Ureter (tissue), 1 donor: ENCODE results near the gene SEC16B. TPM values are rescaled to one million over a fixed set of nuclear protein-coding genes. Genes with fewer than 3 reads are reported as not detected.

Experiments used
- DNase-seq: peaks from one replicate; pipeline ENCODE4 v3.0.0-alpha.2; 2020; ENCODE audit warnings: low spot score
- total RNA-seq: library from RNA; stranded (reverse); gene quantifications from one replicate; pipeline ENCODE4 v1.2.4, GENCODE V29; 2023
- donor health status: DM: yes; HTN: yes; CAD: no.

The SEC16B gene
- total RNA-seq, 1 donor from 2014 or later = 2.6 TPM

DNA sequence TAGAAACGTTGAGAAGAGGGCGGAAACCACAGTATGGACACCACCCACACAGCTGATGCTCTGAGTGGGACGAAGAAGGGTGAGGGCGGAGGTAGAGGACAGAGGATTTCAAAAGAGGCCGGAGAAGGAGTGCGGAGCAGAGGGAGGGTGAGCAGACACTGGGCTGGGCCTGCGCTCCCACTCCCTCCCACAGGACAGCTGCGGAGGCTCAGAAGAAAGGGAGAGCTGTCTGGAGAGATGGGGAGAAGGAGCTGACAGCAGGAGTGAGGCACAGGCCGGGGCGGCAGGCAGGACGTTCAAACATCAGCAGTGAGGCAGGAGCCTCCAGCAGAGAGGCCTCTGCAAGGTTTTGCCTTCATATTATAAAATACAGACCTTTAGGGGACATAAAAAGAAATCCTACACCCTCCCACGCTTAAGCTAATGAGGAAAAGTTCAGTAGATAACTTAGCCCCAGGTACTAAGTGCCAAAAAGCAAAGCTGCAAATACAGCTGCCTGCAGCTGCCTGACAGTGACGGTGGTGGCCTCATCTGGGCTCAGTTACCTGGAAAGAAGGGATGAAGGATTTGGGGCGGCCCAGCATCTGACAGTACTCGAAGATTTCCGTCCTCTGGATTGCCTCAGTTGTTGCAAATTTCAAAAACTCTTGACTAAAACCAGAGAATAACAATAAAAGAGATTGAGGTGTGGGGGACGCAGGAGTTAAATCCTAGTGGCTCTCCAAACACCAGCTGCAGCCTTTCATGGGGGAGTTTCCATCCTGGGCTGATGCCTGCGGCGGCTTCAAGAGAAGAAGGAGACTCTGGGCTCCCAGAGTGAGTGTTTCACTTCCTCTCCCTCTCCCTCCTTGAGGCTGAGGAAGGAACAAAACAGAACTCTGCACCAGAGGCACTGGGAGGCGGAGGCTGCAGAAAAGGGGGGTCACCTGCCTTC is 25.6 kb downstream of the SEC16B start:
- no peak for DNase-seq

- DNase-seq = no peak
These were observed 27.9 kb downstream of the SEC16B start for GRCh38 chr1:177941976-177942375.

DNA sequence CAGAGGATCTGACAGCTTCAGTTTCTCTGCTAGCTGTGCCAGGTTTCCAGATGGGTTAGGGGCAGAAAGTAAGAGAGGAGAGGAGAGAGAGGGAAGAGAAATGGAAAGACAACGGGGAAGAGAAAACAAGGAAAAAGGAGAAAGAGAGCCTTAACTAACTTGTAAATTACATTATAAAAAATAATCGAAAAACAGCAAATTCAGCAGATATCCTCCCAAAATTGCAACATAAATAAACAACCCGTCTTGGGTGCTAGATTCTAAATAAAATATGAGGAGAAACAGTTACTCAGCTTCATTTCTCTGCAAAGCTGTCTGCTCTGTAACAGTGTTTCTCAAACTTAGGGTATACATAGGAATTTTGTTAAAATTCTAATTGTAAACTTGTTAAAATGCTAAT is 29.2 kb downstream of the SEC16B start:
- DNase-seq = no peak

- no peak for DNase-seq
These were observed 31.9 kb downstream of the SEC16B start for GRCh38 chr1:177937931-177938330.

GRCh38 chr1:177937174-177937770 is 32.6 kb downstream of the SEC16B start:
- no peak for DNase-seq

- DNase-seq = no peak
These were observed 34.0 kb downstream of the SEC16B start for GRCh38 chr1:177935638-177936415.

- DNase-seq = no peak
These were observed 34.9 kb downstream of the SEC16B start for GRCh38 chr1:177934927-177935326.

DNA sequence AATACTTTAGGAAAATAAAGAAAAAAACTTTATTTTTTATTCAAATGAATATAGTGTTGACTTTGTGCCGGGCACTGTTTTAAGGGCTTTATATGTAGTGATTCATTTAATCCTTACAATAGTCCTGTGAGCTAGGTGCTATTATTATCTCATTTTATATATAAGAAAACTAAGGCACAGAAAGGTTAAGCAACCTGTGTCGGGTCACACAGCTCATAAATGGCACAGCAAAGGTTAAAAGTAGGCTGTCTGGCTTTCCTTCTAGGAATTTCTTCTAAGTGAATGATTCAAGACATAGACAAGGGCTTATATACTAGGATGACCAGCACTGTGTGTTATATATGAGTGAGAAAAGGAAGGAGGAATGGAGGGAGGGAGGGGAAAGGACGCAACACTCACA is 35.4 kb downstream of the SEC16B start:
- DNase-seq = no peak

GRCh38 chr1:177933881-177934280 is 36.0 kb downstream of the SEC16B start:
- no peak for DNase-seq

DNA sequence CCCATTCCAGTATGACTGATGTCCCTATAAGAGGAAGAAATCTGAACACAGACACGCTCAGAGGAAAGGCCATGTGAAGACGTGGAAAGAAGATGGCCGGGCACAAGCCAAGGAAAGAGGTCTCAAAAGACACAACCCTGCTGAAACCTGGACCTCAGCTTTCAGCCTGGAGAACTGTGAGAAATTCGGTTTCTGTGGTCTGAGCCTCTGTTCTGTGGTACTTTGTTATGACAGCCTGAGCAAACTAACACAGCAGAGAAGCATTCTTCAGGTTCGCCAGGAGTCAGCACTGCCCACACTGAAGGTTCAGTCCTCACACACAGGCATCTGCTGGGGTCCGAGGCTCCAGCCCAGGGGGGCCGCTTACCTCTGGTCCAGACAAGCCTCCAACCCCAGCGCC is 37.7 kb downstream of the SEC16B start:
- no peak for DNase-seq

GRCh38 chr1:177928952-177929351 is 40.9 kb downstream of the SEC16B start:
- no peak for DNase-seq

DNA sequence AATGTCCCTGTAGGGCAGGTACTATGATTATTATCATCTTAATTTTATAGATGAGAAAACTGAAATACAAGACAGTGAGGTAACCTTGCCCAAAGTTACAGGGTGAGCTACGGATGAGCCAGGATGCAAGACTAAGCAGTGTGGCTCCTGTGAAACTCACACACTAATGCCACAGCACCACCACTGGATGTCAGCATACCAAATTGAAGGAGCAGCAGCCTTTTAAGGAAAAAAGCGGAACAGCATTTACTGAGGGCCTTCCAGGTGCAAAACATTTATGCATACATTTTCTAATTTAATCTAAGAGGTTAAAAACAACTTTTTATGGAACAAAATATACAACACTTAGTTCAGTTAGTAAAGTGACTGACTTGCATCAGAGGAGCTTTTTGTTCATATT is 41.7 kb downstream of the SEC16B start:
- DNase-seq = no peak

- DNase-seq = no peak
These were observed 42.7 kb downstream of the SEC16B start for GRCh38 chr1:177927021-177927596.

DNA sequence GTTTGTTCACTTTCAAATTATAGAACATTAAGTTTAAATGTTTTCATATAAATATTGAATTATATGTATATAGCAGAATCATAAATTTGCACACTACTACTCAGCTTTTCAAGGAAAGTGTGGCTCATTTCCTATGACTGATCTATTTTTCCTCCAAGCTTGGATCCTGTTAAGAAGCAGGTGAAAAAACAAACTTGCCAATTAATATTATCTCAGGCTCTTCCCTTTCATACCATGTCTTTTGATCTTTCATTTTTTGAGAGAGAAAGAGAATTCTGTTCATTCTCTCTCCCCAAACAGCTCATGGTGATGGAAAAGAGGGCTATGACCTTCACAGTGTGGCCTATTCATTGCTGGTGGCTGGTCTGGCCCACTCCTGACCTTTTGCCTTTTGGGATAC is 43.7 kb downstream of the SEC16B start:
- no peak for DNase-seq

- DNase-seq = no peak
These were observed 44.9 kb downstream of the SEC16B start for GRCh38 chr1:177925006-177925405.

- DNase-seq = no peak
These were observed 46.4 kb downstream of the SEC16B start for GRCh38 chr1:177923441-177923840.

DNA sequence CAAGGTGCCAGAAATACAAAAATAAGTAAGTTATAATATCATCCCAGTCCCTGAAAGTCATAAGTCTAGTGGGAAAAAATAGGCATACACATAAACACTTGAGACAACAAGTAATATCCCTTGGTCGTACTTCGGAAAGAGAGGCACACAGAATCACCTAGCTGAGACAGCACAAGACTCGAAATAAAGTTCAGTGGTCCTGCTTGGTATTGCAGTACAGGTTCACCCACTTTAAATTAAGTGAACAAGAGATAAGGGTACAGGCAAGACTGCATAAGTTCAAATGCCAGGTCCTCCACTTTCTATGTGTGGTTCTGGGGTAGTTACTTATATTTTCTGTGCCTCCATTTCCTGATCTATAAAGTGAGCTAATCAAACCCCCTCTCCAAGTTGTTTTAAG is 47.6 kb downstream of the SEC16B start:
- no peak for DNase-seq

- no peak for DNase-seq
These were observed 48.3 kb downstream of the SEC16B start for GRCh38 chr1:177921590-177921989.

- DNase-seq = no peak
These were observed 49.8 kb downstream of the SEC16B start for GRCh38 chr1:177920091-177920490.

DNA sequence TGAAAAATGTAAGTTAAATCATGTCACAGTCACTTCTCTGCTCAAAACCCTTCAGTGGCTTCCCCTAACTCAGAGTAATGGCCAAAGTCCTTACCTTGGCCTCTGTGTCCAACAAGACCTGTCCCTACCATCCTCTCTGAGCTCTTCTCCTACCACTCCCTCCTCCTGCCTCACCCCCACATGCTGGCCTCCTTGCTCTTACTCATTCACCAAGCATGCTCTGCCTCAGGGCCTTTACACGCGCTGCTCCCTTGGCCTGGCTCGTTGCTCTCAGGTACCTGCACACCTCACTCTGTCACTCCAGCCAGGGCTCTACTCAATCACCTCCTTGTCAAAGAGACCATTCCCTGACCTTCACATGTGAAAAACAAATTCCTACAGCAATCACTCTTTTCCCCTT is 54.2 kb downstream of the SEC16B start:
- DNase-seq = no peak

GRCh38 chr1:177914603-177915002 is 55.3 kb downstream of the SEC16B start:
- DNase-seq = no peak
